Right atrium auricular region (tissue), 2 donors: Measurements from ENCODE around the gene SLMAP. TPM values are rescaled to one million over a fixed set of nuclear protein-coding genes. Genes with fewer than 3 reads are reported as not detected.

ENCODE experiments used
- DNase-seq: peaks from one replicate; pipeline ENCODE4 v3.0.0-alpha.2; 2019; ENCODE audit warnings: low spot score
- H3K27ac ChIP-seq, 2 donors: fragments of 200-600 bp; sonication (generic); 1 replicate in 1 of 2; 2 replicates in 1 of 2; pipeline ENCODE4 v1.5.1; 2016 to 2019
- H3K27me3 ChIP-seq, 2 donors: fragments of 200-600 bp; sonication (generic); one replicate each; pipeline versions ENCODE4 v1.5.1 to v1.6.0; 2017 to 2019
- H3K36me3 ChIP-seq: fragments of 200-600 bp; sonication (generic); one replicate; pipeline ENCODE4 v1.5.1; 2016
- H3K4me1 ChIP-seq, 2 donors: fragments of 200-600 bp; sonication (generic); one replicate each; pipeline versions ENCODE4 v1.5.1 to v1.6.0; 2017 to 2019
- H3K4me3 ChIP-seq, 2 donors: fragments of 200-600 bp; sonication (generic); 1 replicate in 1 of 2; 2 replicates in 1 of 2; pipeline ENCODE4 v1.5.1; 2017 to 2019; ENCODE audit warnings: mild to moderate bottlenecking in 1 of 2, moderate library complexity in 1 of 2
- H3K9me3 ChIP-seq, 2 donors: fragments of 200-600 bp; sonication (generic); one replicate each; pipeline ENCODE4 v1.5.1; 2019
- CTCF ChIP-seq, 2 donors: fragments of 200-600 bp; sonication (generic); IDR thresholded peaks; one replicate each; pipeline ENCODE4 v1.5.1; 2019; ENCODE audit warnings: antibody characterized with exemption in 2 of 2
- total RNA-seq, 2 donors: library from RNA; depleted of rRNA; stranded (reverse); fragments of >200 nt; gene quantifications; one replicate each; pipeline ENCODE4 v1.1.0, GENCODE V29; 2016

The SLMAP gene
- total RNA-seq, 2 donors from 2014 or later, result 220 to 256 TPM

DNA sequence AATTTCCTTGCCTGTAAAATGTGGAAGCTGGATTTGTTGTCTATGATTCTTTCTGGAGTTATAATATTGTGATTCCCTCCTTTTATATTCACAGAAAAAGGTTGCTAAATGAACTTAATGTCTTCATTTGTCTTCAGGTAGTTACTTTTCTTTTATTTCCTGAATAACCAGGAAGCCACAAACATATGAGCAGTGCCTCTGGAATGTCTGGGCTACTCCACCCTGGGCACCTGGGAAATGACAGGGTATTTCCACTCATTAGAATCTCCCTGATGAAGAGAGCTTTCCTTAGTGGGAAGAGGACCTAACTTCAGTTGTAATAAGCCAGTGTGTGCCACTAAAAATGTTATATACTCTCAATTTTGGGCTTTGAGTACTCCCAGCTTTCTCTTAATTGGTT lies 3.8 kb upstream of the SLMAP start:
- no peaks in the 10 kb centered on the region for H3K36me3 ChIP-seq
- peaks cover 0 to 2% of the 10 kb centered on the region in 2 donors for H3K4me1 ChIP-seq
- TF ChIP-seq CTCF (IDR thresholded peaks at IDR 0.05), result no peak
- H3K27ac ChIP-seq, result no peak overlapping the region
- DNase-seq, result no peak
- no peaks in the 10 kb centered on the region for H3K9me3 ChIP-seq
- no peak overlapping the region for H3K4me3 ChIP-seq
- no peaks in the 10 kb centered on the region for H3K27me3 ChIP-seq

- no peak for TF ChIP-seq CTCF (IDR thresholded peaks at IDR 0.05)
- Histone ChIP-seq H3K9me3 (no peaks in the 10 kb centered on the region), H3K4me1 (peaks cover 0 to 9% of the 10 kb centered on the region in 2 donors), H3K27ac (no peak overlapping the region), H3K27me3 (no peaks in the 10 kb centered on the region), H3K4me3 (no peak overlapping the region), H3K36me3 (no peaks in the 10 kb centered on the region)
- DNase-seq, result no peak
These were observed 3.1 kb upstream of the SLMAP start for GRCh38 chr3:57753016-57753415.

- no peak for DNase-seq
- peaks cover 0 to 31% of the 10 kb centered on the region in 2 donors for H3K4me1 ChIP-seq
- no peaks in the 10 kb centered on the region for H3K36me3 ChIP-seq
- H3K9me3 ChIP-seq, result no peaks in the 10 kb centered on the region
- H3K27me3 ChIP-seq, result no peaks in the 10 kb centered on the region
- H3K4me3 ChIP-seq, result peak overlapping the region; percentile 77 to 79
- TF ChIP-seq CTCF (IDR thresholded peaks at IDR 0.05), result no peak
- H3K27ac ChIP-seq, result peak overlapping the region; percentile 77 to 87
These were observed 787 bp upstream of the SLMAP start for GRCh38 chr3:57755368-57755675.

DNA sequence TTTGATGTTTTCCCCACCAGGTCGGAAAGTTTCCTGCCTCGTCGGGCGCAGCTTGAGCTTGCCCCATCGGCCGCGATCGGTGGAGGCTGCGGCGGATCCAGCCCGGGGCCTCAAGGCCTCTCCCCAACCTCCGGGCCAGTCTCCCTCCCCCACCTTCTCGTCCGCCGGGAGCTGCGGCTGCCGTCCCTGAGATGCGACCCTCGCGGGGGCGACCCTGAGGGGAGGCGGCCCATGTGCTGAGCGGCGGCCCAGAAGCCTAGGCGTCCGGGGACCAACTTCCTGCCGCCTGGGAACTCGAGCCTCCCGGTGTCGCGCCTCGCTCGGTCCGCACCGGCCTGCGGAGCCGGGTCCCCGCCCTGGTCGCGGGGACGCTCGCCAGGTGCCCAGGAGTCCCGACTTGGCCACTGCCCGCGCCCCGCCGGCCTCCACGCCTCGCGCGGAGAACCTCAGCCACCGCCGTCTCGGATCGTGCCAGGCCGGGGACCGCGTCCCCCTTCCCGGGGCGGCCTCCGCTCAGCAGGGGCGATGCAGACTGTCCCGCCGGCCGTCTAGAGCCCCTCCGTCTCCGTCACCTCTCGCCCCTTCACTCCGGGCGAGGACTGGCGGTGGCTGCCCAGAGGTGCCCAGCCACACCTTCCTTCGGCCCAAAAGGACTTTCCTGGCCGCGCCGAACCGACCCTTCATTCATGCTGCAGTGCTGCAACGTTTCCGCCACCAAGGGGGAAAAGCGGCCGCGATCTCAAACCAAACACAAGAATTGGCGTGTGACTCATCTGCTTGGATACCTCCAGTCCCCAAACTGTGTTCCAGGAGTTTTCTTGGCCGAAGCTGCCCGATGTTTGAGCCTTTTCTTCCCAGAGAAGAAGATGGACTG lies 656 bp downstream of the SLMAP start:
- Histone ChIP-seq H3K4me3 (peak overlapping the region; percentile 77 to 79), H3K27ac (peak overlapping the region; percentile 77 to 87), H3K36me3 (no peaks in the 10 kb centered on the region), H3K4me1 (peaks cover 0 to 31% of the 10 kb centered on the region in 2 donors), H3K27me3 (no peaks in the 10 kb centered on the region), H3K9me3 (no peaks in the 10 kb centered on the region)
- DNase-seq, result peak; percentile 79
- no peak for TF ChIP-seq CTCF (IDR thresholded peaks at IDR 0.05)

DNA sequence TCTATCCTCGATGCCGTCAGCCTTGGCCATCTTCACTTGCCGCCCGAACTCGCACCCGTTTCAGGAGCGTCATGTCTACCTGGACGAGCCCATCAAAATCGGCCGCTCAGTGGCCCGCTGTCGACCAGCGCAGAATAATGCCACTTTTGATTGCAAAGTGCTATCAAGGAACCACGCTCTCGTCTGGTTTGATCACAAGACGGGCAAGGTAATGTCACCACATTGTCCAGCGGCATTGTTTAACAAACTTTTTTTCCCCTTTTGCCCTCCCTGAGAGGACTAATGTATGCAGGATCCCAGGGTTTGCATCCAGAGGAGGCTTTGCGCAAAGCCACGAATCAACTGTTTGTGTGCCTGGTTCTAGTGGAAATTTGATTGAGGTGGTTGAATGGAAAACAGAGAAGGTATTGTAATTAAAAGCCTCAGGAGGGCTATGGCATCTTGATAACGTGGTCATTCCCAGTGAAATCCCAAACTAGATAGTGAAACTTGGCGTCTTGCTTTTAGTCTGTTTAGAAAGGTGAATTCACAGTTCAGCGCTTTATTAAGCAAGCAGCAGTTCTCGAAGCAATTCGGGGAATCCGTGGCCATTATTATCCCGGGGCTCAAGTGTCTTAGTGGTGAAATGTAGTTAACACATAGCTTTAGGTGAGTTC lies 1.7 kb downstream of the SLMAP start:
- TF ChIP-seq CTCF (IDR thresholded peaks at IDR 0.05), result no peak
- Histone ChIP-seq H3K4me3 (peak overlapping the region; percentile 77 to 79), H3K9me3 (no peaks in the 10 kb centered on the region), H3K4me1 (peaks cover 0 to 31% of the 10 kb centered on the region in 2 donors), H3K36me3 (no peaks in the 10 kb centered on the region), H3K27me3 (no peaks in the 10 kb centered on the region), H3K27ac (peak overlapping the region in 1 of 2 donors; percentile 87)
- peak; percentile 58 for DNase-seq
